Measurements from ENCODE around the gene SERTM1. TPM values are rescaled to one million over a fixed set of nuclear protein-coding genes. Genes with fewer than 3 reads are reported as not detected.
A peak's percentile ranks its signal among the peaks of the same experiment; 100 is the strongest.

The SERTM1 gene
- total and polyA plus RNA-seq, 2 of the 8 experiments (the other 6 are each of a cell fraction or from before 2014, with no cell fraction given): 0.48 to 1.6 TPM

- H3K79me1 ChIP-seq (ENCODE audit: low read depth, low read length): no peaks in the 10 kb centered on the region
- FAIRE-seq (no peak), DNase-seq (ENCODE audit: low read depth in 1 of 2, low spot score in 2 of 2) (no peak)
- H2AK5ac ChIP-seq (ENCODE audit: low read depth, low read length): no peak overlapping the region
- no peak overlapping the region for H3K4me3 ChIP-seq (ENCODE audit: extremely low read depth in 1 of 4, insufficient read depth in 2 of 4, low read depth in 3 of 4, low read length in 4 of 4)
- no peak overlapping the region for H2BK20ac ChIP-seq (ENCODE audit: low read length)
- no peak overlapping the region for H3K18ac ChIP-seq (ENCODE audit: extremely low read depth, low read length)
- H4K8ac ChIP-seq (ENCODE audit: extremely low read depth, insufficient read depth, low read length): no peak overlapping the region
- H4K20me1 ChIP-seq (replicated peaks in 1 of 2; ENCODE audit: control insufficient read depth in 1 of 2, insufficient read depth in 2 of 2, low read length in 2 of 2): no peaks in the 10 kb centered on the region
- TF ChIP-seq SIN3A (conservative IDR thresholded peaks at IDR 0.05 in 1 of 2, IDR thresholded peaks at IDR 0.05 in 1 of 2; ENCODE audit: low read depth in 1 of 2, low read length in 2 of 2) (no peak), ATF3 (IDR thresholded peaks at IDR 0.05; ENCODE audit: insufficient read depth, low read depth, low read length) (no peak), SIRT6 (IDR thresholded peaks at IDR 0.05; ENCODE audit: low read length) (no peak), JUND (IDR thresholded peaks at IDR 0.05; ENCODE audit: low read length) (no peak)
- no peak overlapping the region for H2BK12ac ChIP-seq (ENCODE audit: low read depth, low read length)
- peaks cover 2 to 3% of the 10 kb centered on the region in 2 experiments; a peak in 1 of 4 replicates for H3K9me3 ChIP-seq (ENCODE audit: insufficient read depth in 2 of 2, low read depth in 1 of 2, low read length in 1 of 2)
- no peak overlapping the region for H2BK120ac ChIP-seq (replicated peaks; ENCODE audit: low read depth, low read length)
- 83% methylated on average over 1 of the region's 1 CpG; no CpG with 5 or more reads in 1 of the 2 experiments for WGBS, 2 experiments (ENCODE audit: extremely low coverage in 1 of 2, insufficient coverage in 1 of 2, insufficient read length in 1 of 2, insufficient replicate concordance in 2 of 2, low coverage in 1 of 2, low lambda C conversion rate in 2 of 2, missing lambda C conversion rate in 1 of 2)
- H3K14ac ChIP-seq (ENCODE audit: insufficient read length): no peak overlapping the region
- no peaks in the 10 kb centered on the region for H3K23me2 ChIP-seq (ENCODE audit: low read depth, low read length)
- no peaks in the 10 kb centered on the region for H3K27me3 ChIP-seq (replicated peaks in 1 of 4; ENCODE audit: control insufficient read depth in 3 of 4, extremely low read depth in 1 of 4, insufficient read depth in 3 of 4, low read length in 3 of 4)
- CTCF ChIA-PET (ENCODE audit: partially characterized antibody): no interaction called here
- no peak overlapping the region for H2BK5ac ChIP-seq (ENCODE audit: low read depth, low read length)
- no peak overlapping the region for H3K23ac ChIP-seq (ENCODE audit: insufficient read length)
- no peak overlapping the region for H3K9ac ChIP-seq (replicated peaks in 1 of 4; ENCODE audit: extremely low read depth in 1 of 4, low read depth in 3 of 4, low read length in 3 of 4)
- no peak overlapping the region for H3K4ac ChIP-seq (replicated peaks; ENCODE audit: insufficient read length, low read depth, low read length)
- no peaks in the 10 kb centered on the region for H3K36me3 ChIP-seq (ENCODE audit: control insufficient read depth in 2 of 4, insufficient read depth in 4 of 4, low read length in 3 of 4)
- H3K4me2 ChIP-seq (ENCODE audit: insufficient read depth in 1 of 2, low read depth in 2 of 2, low read length in 2 of 2): no peak overlapping the region
- no peak overlapping the region for H3K56ac ChIP-seq (replicated peaks; ENCODE audit: insufficient read length, low read depth, low read length)
- no peak overlapping the region for H3K27ac ChIP-seq (ENCODE audit: low read depth, low read length)
- H4K91ac ChIP-seq (replicated peaks; ENCODE audit: insufficient read length, low read length): no peak overlapping the region
- H3K4me1 ChIP-seq (replicated peaks in 1 of 4; ENCODE audit: control insufficient read depth in 3 of 4, insufficient read depth in 4 of 4, low read length in 3 of 4): no peaks in the 10 kb centered on the region
- no peak overlapping the region for H2BK15ac ChIP-seq (ENCODE audit: low read length)
- no peaks in the 10 kb centered on the region for H3K79me2 ChIP-seq (ENCODE audit: control insufficient read depth in 1 of 2, insufficient read depth in 2 of 2, low read length in 2 of 2)
- H4K5ac ChIP-seq (ENCODE audit: insufficient read length, low read depth, low read length): no peak overlapping the region
- POLR2A ChIA-PET (ENCODE audit: partially characterized antibody): no interaction called here
- H2AFZ ChIP-seq (ENCODE audit: low read length): peak overlapping the region; percentile 49; the same call in 1 of the 2 replicates
Measured at GRCh38 chr13:36639610-36640009, 34.2 kb upstream of the SERTM1 start.
